Stimulated activated CD4-positive, alpha-beta T cell treated with anti-CD3 and anti-CD28 coated beads, TNF-alpha, amount 100 ng/mL, for 48 hours (primary cell): Measurements from ENCODE around the gene GHR.
"Not testable (repeated sequence)": the region's sequence is repeated elsewhere in the genome, so short reads cannot be mapped to it uniquely, and the experiment has no call there.

Source experiments
- DNase-seq, 3 donors: peaks; one replicate each; pipeline ENCODE4 v3.0.0-alpha.2; 2020; ENCODE audit warnings: low read depth in 3 of 3

Gene GHR

GRCh38 chr5:42645138-42645537, 221.9 kb downstream of the GHR start:
- no peak for DNase-seq

GRCh38 chr5:42648036-42648435, 224.8 kb downstream of the GHR start:
- no peak for DNase-seq

- no peak for DNase-seq
Observed at GRCh38 chr5:42648915-42649314, 225.7 kb downstream of the GHR start.

GRCh38 chr5:42650084-42650483, 226.8 kb downstream of the GHR start:
- DNase-seq, result no peak

- no peak for DNase-seq
Observed at GRCh38 chr5:42653705-42654104, 230.5 kb downstream of the GHR start.

- DNase-seq, result no peak
Observed at GRCh38 chr5:42654645-42655044, 231.4 kb downstream of the GHR start.

GRCh38 chr5:42655982-42656650, 232.9 kb downstream of the GHR start:
- DNase-seq, result no peak

- DNase-seq, result no peak
Observed at GRCh38 chr5:42656651-42657015, 233.4 kb downstream of the GHR start.

- DNase-seq, result not testable (repeated sequence)
Observed at GRCh38 chr5:42659869-42660268, 236.6 kb downstream of the GHR start.

- DNase-seq, result no peak
Observed at GRCh38 chr5:42665857-42666256, 242.6 kb downstream of the GHR start.

GRCh38 chr5:42666869-42667268, 243.6 kb downstream of the GHR start:
- DNase-seq, result no peak

GRCh38 chr5:42668254-42668653, 245.0 kb downstream of the GHR start:
- no peak for DNase-seq

GRCh38 chr5:42672925-42673324, 249.7 kb downstream of the GHR start:
- DNase-seq, result no peak

- DNase-seq, result no peak
Observed at GRCh38 chr5:42675602-42676001, 252.4 kb downstream of the GHR start.

GRCh38 chr5:42676362-42676761, 253.1 kb downstream of the GHR start:
- DNase-seq, result no peak

GRCh38 chr5:42677156-42677842, 254.1 kb downstream of the GHR start:
- no peak for DNase-seq

GRCh38 chr5:42680046-42680445, 256.8 kb downstream of the GHR start:
- DNase-seq, result no peak

GRCh38 chr5:42685078-42685477, 261.8 kb downstream of the GHR start:
- not testable (repeated sequence) for DNase-seq

- no peak for DNase-seq
Observed at GRCh38 chr5:42689391-42689790, 266.2 kb downstream of the GHR start.

GRCh38 chr5:42691413-42691937, 268.2 kb downstream of the GHR start:
- DNase-seq, result no peak

- no peak for DNase-seq
Observed at GRCh38 chr5:42701351-42702059, 278.3 kb downstream of the GHR start.

GRCh38 chr5:42703238-42703637, 280.0 kb downstream of the GHR start:
- DNase-seq, result no peak

- no peak for DNase-seq
Observed at GRCh38 chr5:42715785-42716184, 292.5 kb downstream of the GHR start.
